GM23338 (cell line): ENCODE results near the gene PPM1H. TPM values are rescaled to one million over a fixed set of nuclear protein-coding genes. Genes with fewer than 3 reads are reported as not detected.

Experiments used
- ATAC-seq: fragments of 200-7000 bp; cut with Tn5 transposase; 3 replicates; pipeline ENCODE4 v1.9.1; 2020
- DNase-seq: peaks from one replicate; pipeline ENCODE4 v3.0.0-alpha.2; 2015; ENCODE audit warnings: low spot score
- H2AFZ ChIP-seq: fragments of 200-600 bp; sonication (generic); 2 replicates; pipeline ENCODE4 v1.8.0; 2016; ENCODE audit warnings: antibody characterized with exemption, mild to moderate bottlenecking, moderate library complexity
- H3F3A ChIP-seq: fragments of 200-600 bp; sonication (generic); replicated peaks from 2 replicates; pipeline ENCODE4 v1.8.0; 2017; ENCODE audit warnings: antibody characterized with exemption, mixed run types, low read depth
- H3K27ac ChIP-seq: fragments of 200-600 bp; sonication (generic); 2 replicates; pipeline ENCODE4 v1.6.1; 2016; ENCODE audit warnings: low read depth
- H3K27me3 ChIP-seq: fragments of 200-600 bp; sonication (generic); 2 replicates; pipeline ENCODE4 v1.8.0; 2016; ENCODE audit warnings: mild to moderate bottlenecking, mixed run types, moderate library complexity; ENCODE audit not compliant: insufficient read depth
- H3K36me3 ChIP-seq: fragments of 200-600 bp; sonication (generic); 2 replicates; pipeline ENCODE4 v1.8.0; 2016; ENCODE audit warnings: mild to moderate bottlenecking; ENCODE audit not compliant: insufficient read depth
- H3K4me1 ChIP-seq: fragments of 200-600 bp; sonication (generic); 2 replicates; pipeline ENCODE4 v1.8.0; 2016; ENCODE audit warnings: mild to moderate bottlenecking, moderate library complexity; ENCODE audit not compliant: insufficient read depth
- H3K4me2 ChIP-seq: fragments of 200-600 bp; sonication (generic); 2 replicates; pipeline ENCODE4 v1.7.1; 2017; ENCODE audit warnings: mixed run types
- H3K4me3 ChIP-seq: fragments of 200-600 bp; sonication (generic); 2 replicates; pipeline ENCODE4 v1.6.1; 2016; ENCODE audit warnings: mixed run types
- H3K79me2 ChIP-seq: fragments of 200-600 bp; sonication (generic); replicated peaks from 2 replicates; pipeline ENCODE4 v1.8.0; 2017; ENCODE audit warnings: mild to moderate bottlenecking; ENCODE audit not compliant: insufficient read depth
- H3K9me2 ChIP-seq: fragments of 200-600 bp; sonication (generic); 2 replicates; pipeline ENCODE4 v1.8.0; 2017; ENCODE audit not compliant: insufficient read depth
- H4K20me1 ChIP-seq: fragments of 200-600 bp; sonication (generic); replicated peaks from 2 replicates; pipeline ENCODE4 v1.8.0; 2017; ENCODE audit warnings: mild to moderate bottlenecking; ENCODE audit not compliant: insufficient read depth
- H3K27ac Mint-ChIP-seq: 2 replicates; pipeline ENCODE4 v1.8.0; 2020; ENCODE audit warnings: inconsistent platforms, mild to moderate bottlenecking, moderate library complexity, mixed read lengths
- H3K27me3 Mint-ChIP-seq: 3 replicates; pipeline ENCODE4 v1.8.0; 2022; ENCODE audit warnings: low read depth, mild to moderate bottlenecking, moderate library complexity, mixed read lengths, inconsistent platforms; ENCODE audit not compliant: insufficient read depth, poor library complexity
- H3K36me3 Mint-ChIP-seq: 3 replicates; pipeline ENCODE4 v1.8.0; 2021; ENCODE audit warnings: low read depth, mild to moderate bottlenecking, inconsistent platforms, moderate library complexity, mixed read lengths
- H3K4me1 Mint-ChIP-seq: 3 replicates; pipeline ENCODE4 v1.8.0; 2020; ENCODE audit warnings: mild to moderate bottlenecking, inconsistent platforms, mixed read lengths
- H3K4me3 Mint-ChIP-seq: 3 replicates; pipeline ENCODE4 v1.8.0; 2021; ENCODE audit warnings: moderate library complexity, mild to moderate bottlenecking, inconsistent platforms, mixed read lengths
- H3K9me3 Mint-ChIP-seq: 3 replicates; pipeline ENCODE4 v1.8.0; 2020; ENCODE audit warnings: moderate library complexity, mild to moderate bottlenecking, inconsistent platforms, mixed read lengths
- CREB1 ChIP-seq: fragments of 250-450 bp; sonication (Bioruptor Pico); IDR thresholded peaks from 2 replicates; pipeline ENCODE4 v1.5.0; 2020; ENCODE audit warnings: low read depth, mild to moderate bottlenecking, moderate library complexity
- EZH2 ChIP-seq: fragments of 200-600 bp; sonication (generic); IDR thresholded peaks from one replicate; pipeline ENCODE4 v1.8.0; 2017; ENCODE audit warnings: antibody characterized with exemption, mild to moderate bottlenecking, low read depth; ENCODE audit not compliant: unreplicated experiment
- EZH2phosphoT487 ChIP-seq: fragments of 200-600 bp; sonication (generic); IDR thresholded peaks from one replicate; pipeline ENCODE4 v1.8.1; 2018; ENCODE audit warnings: antibody characterized with exemption; ENCODE audit not compliant: unreplicated experiment
- JUNB ChIP-seq: IDR thresholded peaks from one replicate; pipeline ENCODE4 v1.6.1; 2016; ENCODE audit warnings: antibody characterized with exemption; ENCODE audit not compliant: unreplicated experiment
- NANOG ChIP-seq: IDR thresholded peaks from 2 replicates; pipeline ENCODE4 v1.6.1; 2016; ENCODE audit warnings: antibody characterized with exemption, borderline replicate concordance
- POLR2AphosphoS5 ChIP-seq: IDR thresholded peaks from 2 replicates; pipeline ENCODE4 v1.6.1; 2016; ENCODE audit warnings: antibody characterized with exemption, low read depth
- STAT1 ChIP-seq: IDR thresholded peaks from one replicate; pipeline ENCODE4 v1.6.1; 2016; ENCODE audit warnings: antibody characterized with exemption; ENCODE audit not compliant: unreplicated experiment
- ZNF114 ChIP-seq: fragments of 250-450 bp; sonication (Bioruptor Pico); IDR thresholded peaks from 2 replicates; pipeline ENCODE4 v1.5.0; 2020; ENCODE audit warnings: mild to moderate bottlenecking, moderate library complexity
- ZNF331 ChIP-seq: fragments of 250-450 bp; sonication (Bioruptor Pico); IDR thresholded peaks from 2 replicates; pipeline ENCODE4 v1.5.0; 2020; ENCODE audit warnings: low read depth, mild to moderate bottlenecking, moderate library complexity
- polyA plus RNA-seq: library from polyadenylated mRNA; unstranded; fragments of >200 nt; fragmentation: Nextera tagmentation; extraction: Ambion mirVana; gene quantifications from 2 replicates; pipeline ENCODE4 v1.2.1, GENCODE V29; 2016
- total RNA-seq: library from RNA; depleted of rRNA; stranded (reverse); fragments of >200 nt; shearing (Covaris generic); gene quantifications from 2 replicates; pipeline ENCODE4 v1.2.3, GENCODE V29; 2014
- TF ChIP-seq, protein P1 (sequence below), 2 experiments: fragments of 200-600 bp in 1 of 2; sonication (generic) in 1 of 2; conservative IDR thresholded peaks; 2 replicates each; pipeline versions ENCODE4 v1.5.1 to v1.6.1; 2016 to 2017; ENCODE audit warnings: antibody characterized with exemption in 2 of 2, low read depth in 2 of 2, mild to moderate bottlenecking in 2 of 2, moderate library complexity in 1 of 2
- TF ChIP-seq, protein P2 (sequence below): IDR thresholded peaks from 2 replicates; pipeline ENCODE4 v1.6.1; 2016; ENCODE audit warnings: antibody characterized with exemption
- TF ChIP-seq, protein P3 (sequence below): fragments of 250-450 bp; sonication (Bioruptor Pico); IDR thresholded peaks from 2 replicates; pipeline ENCODE4 v1.5.0; 2020; ENCODE audit warnings: mild to moderate bottlenecking, moderate library complexity

Gene PPM1H
- total and polyA plus RNA-seq, 2 experiments from 2014 or later, result 11.4 to 41.2 TPM

DNA sequence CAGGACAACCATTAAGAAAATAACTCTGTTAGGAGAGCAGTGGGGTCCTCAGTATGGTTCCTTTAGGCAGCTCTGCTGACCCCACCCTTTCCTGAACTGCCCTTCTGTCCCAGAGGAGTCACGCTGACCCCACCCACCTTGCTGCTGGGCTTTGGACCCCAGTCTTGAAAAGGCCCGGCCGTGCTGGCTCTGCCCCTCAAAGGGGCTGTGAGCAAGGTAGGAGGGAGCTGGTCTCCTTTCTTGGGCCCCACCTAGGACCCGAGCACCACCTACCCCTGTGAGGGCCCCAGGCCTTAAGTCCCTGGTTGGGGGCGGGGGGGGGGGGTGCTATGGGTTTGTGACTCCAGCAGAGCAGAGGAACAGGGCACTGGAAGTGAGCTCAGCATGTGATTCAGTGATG, 297.3 kb downstream of the PPM1H start (continued):
- TF ChIP-seq, protein P1, sequence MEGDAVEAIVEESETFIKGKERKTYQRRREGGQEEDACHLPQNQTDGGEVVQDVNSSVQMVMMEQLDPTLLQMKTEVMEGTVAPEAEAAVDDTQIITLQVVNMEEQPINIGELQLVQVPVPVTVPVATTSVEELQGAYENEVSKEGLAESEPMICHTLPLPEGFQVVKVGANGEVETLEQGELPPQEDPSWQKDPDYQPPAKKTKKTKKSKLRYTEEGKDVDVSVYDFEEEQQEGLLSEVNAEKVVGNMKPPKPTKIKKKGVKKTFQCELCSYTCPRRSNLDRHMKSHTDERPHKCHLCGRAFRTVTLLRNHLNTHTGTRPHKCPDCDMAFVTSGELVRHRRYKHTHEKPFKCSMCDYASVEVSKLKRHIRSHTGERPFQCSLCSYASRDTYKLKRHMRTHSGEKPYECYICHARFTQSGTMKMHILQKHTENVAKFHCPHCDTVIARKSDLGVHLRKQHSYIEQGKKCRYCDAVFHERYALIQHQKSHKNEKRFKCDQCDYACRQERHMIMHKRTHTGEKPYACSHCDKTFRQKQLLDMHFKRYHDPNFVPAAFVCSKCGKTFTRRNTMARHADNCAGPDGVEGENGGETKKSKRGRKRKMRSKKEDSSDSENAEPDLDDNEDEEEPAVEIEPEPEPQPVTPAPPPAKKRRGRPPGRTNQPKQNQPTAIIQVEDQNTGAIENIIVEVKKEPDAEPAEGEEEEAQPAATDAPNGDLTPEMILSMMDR (conservative IDR thresholded peaks at IDR 0.05; ENCODE audit: low read depth in 2 of 2), result no peak
- TF ChIP-seq ZNF114 (CRISPR knock-in tag), result no peak
- no peak for TF ChIP-seq EZH2phosphoT487
- TF ChIP-seq ZNF331 (CRISPR knock-in tag), result no peak
- no peak for TF ChIP-seq JUNB
- TF ChIP-seq STAT1, result no peak
- no peak for TF ChIP-seq POLR2AphosphoS5
- TF ChIP-seq NANOG, result no peak
- no peak for TF ChIP-seq CREB1 (CRISPR knock-in tag)
- TF ChIP-seq, protein P2, sequence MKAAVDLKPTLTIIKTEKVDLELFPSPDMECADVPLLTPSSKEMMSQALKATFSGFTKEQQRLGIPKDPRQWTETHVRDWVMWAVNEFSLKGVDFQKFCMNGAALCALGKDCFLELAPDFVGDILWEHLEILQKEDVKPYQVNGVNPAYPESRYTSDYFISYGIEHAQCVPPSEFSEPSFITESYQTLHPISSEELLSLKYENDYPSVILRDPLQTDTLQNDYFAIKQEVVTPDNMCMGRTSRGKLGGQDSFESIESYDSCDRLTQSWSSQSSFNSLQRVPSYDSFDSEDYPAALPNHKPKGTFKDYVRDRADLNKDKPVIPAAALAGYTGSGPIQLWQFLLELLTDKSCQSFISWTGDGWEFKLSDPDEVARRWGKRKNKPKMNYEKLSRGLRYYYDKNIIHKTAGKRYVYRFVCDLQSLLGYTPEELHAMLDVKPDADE, result no peak

DNA sequence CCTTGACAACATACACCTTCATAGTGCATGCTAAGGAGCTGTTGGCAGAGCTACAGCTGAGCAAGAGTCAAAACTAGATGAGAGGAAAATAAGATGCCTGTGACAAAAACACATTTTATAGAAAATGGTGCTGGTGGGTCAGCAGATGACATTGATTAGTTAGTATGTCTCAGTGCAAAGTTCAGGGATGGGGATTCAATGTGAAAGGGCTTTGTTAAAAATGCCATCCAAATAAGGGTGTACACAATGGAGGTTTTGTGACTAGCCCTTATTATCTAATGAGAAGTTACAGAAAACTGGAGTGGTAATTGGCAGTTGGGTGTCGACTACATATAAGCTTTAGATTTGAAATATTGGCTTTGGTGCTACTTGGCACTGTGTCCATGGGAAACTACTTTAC, 299.3 kb downstream of the PPM1H start:
- TF ChIP-seq, protein P1 (conservative IDR thresholded peaks at IDR 0.05; ENCODE audit: low read depth in 2 of 2), result no peak
- TF ChIP-seq ZNF331 (CRISPR knock-in tag), result no peak
- no peak for TF ChIP-seq EZH2phosphoT487
- TF ChIP-seq EZH2, result no peak
- TF ChIP-seq, protein P2, result no peak
- TF ChIP-seq NANOG, result no peak
- TF ChIP-seq, protein P3, sequence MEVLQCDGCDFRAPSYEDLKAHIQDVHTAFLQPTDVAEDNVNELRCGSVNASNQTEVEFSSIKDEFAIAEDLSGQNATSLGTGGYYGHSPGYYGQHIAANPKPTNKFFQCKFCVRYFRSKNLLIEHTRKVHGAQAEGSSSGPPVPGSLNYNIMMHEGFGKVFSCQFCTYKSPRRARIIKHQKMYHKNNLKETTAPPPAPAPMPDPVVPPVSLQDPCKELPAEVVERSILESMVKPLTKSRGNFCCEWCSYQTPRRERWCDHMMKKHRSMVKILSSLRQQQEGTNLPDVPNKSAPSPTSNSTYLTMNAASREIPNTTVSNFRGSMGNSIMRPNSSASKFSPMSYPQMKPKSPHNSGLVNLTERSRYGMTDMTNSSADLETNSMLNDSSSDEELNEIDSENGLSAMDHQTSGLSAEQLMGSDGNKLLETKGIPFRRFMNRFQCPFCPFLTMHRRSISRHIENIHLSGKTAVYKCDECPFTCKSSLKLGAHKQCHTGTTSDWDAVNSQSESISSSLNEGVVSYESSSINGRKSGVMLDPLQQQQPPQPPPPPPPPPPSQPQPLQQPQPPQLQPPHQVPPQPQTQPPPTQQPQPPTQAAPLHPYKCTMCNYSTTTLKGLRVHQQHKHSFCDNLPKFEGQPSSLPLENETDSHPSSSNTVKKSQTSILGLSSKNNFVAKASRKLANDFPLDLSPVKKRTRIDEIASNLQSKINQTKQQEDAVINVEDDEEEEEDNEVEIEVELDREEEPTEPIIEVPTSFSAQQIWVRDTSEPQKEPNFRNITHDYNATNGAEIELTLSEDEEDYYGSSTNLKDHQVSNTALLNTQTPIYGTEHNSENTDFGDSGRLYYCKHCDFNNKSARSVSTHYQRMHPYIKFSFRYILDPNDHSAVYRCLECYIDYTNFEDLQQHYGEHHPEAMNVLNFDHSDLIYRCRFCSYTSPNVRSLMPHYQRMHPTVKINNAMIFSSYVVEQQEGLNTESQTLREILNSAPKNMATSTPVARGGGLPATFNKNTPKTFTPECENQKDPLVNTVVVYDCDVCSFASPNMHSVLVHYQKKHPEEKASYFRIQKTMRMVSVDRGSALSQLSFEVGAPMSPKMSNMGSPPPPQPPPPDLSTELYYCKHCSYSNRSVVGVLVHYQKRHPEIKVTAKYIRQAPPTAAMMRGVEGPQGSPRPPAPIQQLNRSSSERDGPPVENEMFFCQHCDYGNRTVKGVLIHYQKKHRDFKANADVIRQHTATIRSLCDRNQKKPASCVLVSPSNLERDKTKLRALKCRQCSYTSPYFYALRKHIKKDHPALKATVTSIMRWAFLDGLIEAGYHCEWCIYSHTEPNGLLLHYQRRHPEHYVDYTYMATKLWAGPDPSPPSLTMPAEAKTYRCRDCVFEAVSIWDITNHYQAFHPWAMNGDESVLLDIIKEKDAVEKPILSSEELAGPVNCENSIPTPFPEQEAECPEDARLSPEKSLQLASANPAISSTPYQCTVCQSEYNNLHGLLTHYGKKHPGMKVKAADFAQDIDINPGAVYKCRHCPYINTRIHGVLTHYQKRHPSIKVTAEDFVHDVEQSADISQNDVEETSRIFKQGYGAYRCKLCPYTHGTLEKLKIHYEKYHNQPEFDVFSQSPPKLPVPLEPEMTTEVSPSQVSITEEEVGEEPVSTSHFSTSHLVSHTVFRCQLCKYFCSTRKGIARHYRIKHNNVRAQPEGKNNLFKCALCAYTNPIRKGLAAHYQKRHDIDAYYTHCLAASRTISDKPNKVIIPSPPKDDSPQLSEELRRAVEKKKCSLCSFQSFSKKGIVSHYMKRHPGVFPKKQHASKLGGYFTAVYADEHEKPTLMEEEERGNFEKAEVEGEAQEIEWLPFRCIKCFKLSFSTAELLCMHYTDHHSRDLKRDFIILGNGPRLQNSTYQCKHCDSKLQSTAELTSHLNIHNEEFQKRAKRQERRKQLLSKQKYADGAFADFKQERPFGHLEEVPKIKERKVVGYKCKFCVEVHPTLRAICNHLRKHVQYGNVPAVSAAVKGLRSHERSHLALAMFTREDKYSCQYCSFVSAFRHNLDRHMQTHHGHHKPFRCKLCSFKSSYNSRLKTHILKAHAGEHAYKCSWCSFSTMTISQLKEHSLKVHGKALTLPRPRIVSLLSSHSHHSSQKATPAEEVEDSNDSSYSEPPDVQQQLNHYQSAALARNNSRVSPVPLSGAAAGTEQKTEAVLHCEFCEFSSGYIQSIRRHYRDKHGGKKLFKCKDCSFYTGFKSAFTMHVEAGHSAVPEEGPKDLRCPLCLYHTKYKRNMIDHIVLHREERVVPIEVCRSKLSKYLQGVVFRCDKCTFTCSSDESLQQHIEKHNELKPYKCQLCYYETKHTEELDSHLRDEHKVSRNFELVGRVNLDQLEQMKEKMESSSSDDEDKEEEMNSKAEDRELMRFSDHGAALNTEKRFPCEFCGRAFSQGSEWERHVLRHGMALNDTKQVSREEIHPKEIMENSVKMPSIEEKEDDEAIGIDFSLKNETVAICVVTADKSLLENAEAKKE, result no peak
- TF ChIP-seq JUNB, result no peak
- no peak for TF ChIP-seq POLR2AphosphoS5
- TF ChIP-seq ZNF114 (CRISPR knock-in tag), result no peak

More for the DNA sequence above, 299.3 kb downstream of the PPM1H start:
- H3K27me3 ChIP-seq, result peaks cover 28% of the 10 kb centered on the region
- no peaks in the 10 kb centered on the region for H3K36me3 ChIP-seq
- no peaks in the 10 kb centered on the region for H3K9me2 ChIP-seq
- no peak for DNase-seq
- H3K4me3 ChIP-seq, result no peak overlapping the region
- no peaks in the 10 kb centered on the region for H4K20me1 ChIP-seq
- Mint-ChIP-seq H3K36me3 (no peaks in the 10 kb centered on the region), H3K27ac (no peak overlapping the region), H3K27me3 (peaks cover 30% of the 10 kb centered on the region), H3K4me1 (peaks cover 38% of the 10 kb centered on the region), H3K4me3 (no peak overlapping the region), H3K9me3 (no peaks in the 10 kb centered on the region; the same call in 2 of the 3 replicates)
- no peak overlapping the region for H3K4me2 ChIP-seq
- H3K79me2 ChIP-seq, result no peaks in the 10 kb centered on the region
- ATAC-seq, result no peak
- H2AFZ ChIP-seq, result no peak overlapping the region
- no peak overlapping the region for H3K27ac ChIP-seq
- peaks cover 30% of the 10 kb centered on the region for H3K4me1 ChIP-seq
- no peaks in the 10 kb centered on the region; the same call in 1 of the 2 replicates for H3F3A ChIP-seq
